T-helper 2 cell treated with Interferon-gamma antibody and Interleukin-4, amounts not matched to agents 5 μg/mL and 100 μg/mL, for 36 hours (primary cell): ENCODE measurements around the gene COLQ.
"Not testable (repeated sequence)": the region's sequence is repeated elsewhere in the genome, so short reads cannot be mapped to it uniquely, and the experiment has no call there.

Experiments used
- DNase-seq: peaks from one replicate; pipeline ENCODE4 v3.0.0; 2021; ENCODE audit warnings: low spot score
- H3K27ac Mint-ChIP-seq: one replicate; pipeline ENCODE4 v1.8.0; 2021; ENCODE audit warnings: mild to moderate bottlenecking, mixed read lengths
- H3K27me3 Mint-ChIP-seq: one replicate; pipeline ENCODE4 v1.8.0; 2021; ENCODE audit warnings: low read depth, mixed read lengths
- H3K36me3 Mint-ChIP-seq: one replicate; pipeline ENCODE4 v1.8.0; 2021; ENCODE audit warnings: low read depth, mixed read lengths
- H3K4me1 Mint-ChIP-seq: one replicate; pipeline ENCODE4 v1.8.0; 2021; ENCODE audit warnings: low read depth, mixed read lengths
- H3K4me3 Mint-ChIP-seq: one replicate; pipeline ENCODE4 v1.8.0; 2022; ENCODE audit warnings: mild to moderate bottlenecking, moderate library complexity, mixed read lengths
- H3K9me3 Mint-ChIP-seq: one replicate; pipeline ENCODE4 v1.8.0; 2021; ENCODE audit warnings: mixed read lengths

The COLQ gene

DNA sequence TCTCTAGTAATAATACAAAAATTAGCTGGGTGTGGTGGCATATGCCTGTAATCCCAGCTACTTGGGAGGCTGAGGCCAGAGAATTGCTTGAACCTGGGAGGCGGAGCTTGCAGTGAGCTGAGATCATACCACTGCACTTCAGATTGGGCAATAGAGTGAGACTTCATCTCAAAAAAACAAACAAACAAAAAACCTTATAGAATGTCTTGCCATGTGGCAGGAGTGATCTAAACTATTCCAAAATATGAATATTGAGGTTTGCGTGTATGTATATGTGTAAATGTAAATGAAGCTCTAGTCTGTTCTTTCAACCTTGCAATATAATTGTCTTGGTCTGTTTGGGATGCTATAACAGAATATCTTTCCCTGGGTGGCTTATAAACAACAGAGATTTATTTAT, 11.1 kb upstream of the COLQ start:
- not testable (repeated sequence) for H3K9me3 Mint-ChIP-seq, H3K36me3 Mint-ChIP-seq, H3K27me3 Mint-ChIP-seq, DNase-seq, H3K27ac Mint-ChIP-seq, H3K4me3 Mint-ChIP-seq
- H3K4me1 Mint-ChIP-seq, result peaks cover 53% of the 10 kb centered on the region

DNA sequence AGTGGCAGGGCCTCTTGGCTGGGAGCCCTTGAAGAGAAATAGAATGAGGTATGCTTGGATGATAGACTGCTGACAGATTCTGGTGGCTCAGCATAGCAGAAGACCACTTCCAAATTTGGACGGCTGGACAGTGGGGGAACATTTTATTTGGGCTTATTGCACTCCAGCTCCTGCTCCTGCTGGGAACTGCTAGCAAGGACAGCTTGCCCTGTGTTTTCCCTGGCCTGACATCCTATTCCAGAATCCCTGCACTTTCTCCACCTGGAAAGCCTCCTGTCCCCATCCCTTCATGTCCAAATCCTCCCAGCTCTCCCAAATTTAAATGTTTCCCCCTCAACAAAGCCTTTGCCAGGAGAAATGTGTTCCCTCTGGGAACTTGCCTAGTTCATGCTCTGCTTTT, 9.8 kb upstream of the COLQ start:
- Mint-ChIP-seq H3K27ac (no peak overlapping the region), H3K4me3 (no peak overlapping the region), H3K27me3 (no peaks in the 10 kb centered on the region), H3K9me3 (no peaks in the 10 kb centered on the region), H3K4me1 (peaks cover 41% of the 10 kb centered on the region), H3K36me3 (peaks cover 7% of the 10 kb centered on the region)
- DNase-seq, result no peak

DNA sequence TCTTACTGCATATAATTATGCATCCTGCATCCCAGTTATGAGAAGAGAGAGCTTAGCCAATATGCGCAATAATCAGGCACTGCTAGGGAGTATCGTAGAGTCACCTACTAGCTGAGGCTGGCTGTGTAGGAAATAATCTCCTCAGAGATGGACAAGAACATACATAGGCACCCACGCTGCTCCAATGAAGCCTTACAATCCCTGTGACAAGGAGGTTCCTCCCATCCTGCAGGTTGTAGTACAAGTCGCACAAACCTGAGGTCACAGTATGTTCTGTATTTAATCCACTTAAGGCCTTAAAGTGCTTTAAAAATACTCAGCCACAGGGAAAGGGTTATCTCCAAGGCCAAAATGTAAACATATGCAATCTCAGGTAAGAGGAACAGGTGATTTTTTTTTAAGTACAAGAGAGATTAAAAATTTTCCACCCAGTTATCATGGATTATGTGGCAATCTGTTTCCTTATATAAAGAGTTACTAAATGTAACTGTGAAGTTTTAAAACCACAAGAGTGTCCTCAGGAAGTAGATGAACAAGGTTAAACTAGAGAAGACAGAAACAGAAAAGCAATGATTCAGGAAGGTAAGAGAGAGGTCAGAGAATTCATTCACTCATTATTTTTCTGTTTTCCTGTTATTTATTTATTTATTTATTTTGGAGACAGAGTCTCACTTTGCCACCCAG, 7.5 kb upstream of the COLQ start:
- H3K27me3 Mint-ChIP-seq, result peaks cover 2% of the 10 kb centered on the region
- peak overlapping the region; percentile 42 for H3K4me3 Mint-ChIP-seq
- H3K36me3 Mint-ChIP-seq, result peaks cover 9% of the 10 kb centered on the region
- H3K9me3 Mint-ChIP-seq, result peaks cover 3% of the 10 kb centered on the region
- H3K27ac Mint-ChIP-seq, result peak overlapping the region; percentile 71
- peaks cover 23% of the 10 kb centered on the region for H3K4me1 Mint-ChIP-seq
- DNase-seq, result no peak

DNA sequence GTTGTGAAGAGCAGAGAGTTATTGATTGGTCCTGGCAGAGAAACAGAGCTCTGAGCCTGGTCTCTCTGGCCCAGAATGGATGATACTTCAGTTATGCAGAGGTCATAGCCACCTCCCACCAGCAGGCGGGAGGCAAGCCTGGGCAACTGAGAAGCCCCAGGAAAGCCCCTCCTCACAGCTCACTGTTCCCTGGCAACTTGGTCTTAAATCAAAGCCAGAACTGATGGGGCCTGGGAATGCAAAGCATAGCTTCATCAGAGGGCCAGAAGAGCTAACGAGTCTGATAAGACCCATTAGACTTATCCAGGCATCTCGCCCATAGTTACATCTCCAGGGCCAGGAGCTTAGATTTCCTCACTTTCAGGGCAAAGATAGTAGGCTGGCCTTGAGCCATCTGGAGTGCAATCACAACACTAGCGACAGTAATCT, 5.5 kb upstream of the COLQ start:
- DNase-seq, result no peak
- Mint-ChIP-seq H3K27ac (no peak overlapping the region), H3K27me3 (peaks cover 5% of the 10 kb centered on the region), H3K36me3 (peaks cover 8% of the 10 kb centered on the region), H3K9me3 (peaks cover 3% of the 10 kb centered on the region), H3K4me3 (no peak overlapping the region), H3K4me1 (peaks cover 20% of the 10 kb centered on the region)

DNA sequence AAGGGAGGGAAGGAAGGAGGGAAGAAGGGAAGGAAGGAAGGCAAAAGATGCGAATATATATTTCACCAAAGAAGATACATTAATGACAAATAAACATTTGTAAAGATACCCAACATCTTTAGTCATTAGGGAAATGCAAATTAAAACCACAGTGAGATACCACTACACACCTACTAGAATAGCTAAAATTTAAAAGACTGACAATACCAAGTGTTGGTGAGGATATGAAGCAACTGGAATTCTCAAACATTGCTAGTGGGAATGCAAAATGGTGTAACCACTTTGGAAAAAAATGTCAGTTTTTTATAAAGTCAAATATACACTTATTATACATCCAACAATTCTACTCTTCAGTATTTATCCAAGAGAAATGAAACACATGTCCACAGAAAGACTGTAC, 4.3 kb upstream of the COLQ start:
- Mint-ChIP-seq H3K27ac (no peak overlapping the region), H3K36me3 (peaks cover 8% of the 10 kb centered on the region), H3K4me3 (no peak overlapping the region), H3K27me3 (peaks cover 12% of the 10 kb centered on the region), H3K4me1 (peaks cover 28% of the 10 kb centered on the region), H3K9me3 (peaks cover 3% of the 10 kb centered on the region)
- DNase-seq, result no peak

DNA sequence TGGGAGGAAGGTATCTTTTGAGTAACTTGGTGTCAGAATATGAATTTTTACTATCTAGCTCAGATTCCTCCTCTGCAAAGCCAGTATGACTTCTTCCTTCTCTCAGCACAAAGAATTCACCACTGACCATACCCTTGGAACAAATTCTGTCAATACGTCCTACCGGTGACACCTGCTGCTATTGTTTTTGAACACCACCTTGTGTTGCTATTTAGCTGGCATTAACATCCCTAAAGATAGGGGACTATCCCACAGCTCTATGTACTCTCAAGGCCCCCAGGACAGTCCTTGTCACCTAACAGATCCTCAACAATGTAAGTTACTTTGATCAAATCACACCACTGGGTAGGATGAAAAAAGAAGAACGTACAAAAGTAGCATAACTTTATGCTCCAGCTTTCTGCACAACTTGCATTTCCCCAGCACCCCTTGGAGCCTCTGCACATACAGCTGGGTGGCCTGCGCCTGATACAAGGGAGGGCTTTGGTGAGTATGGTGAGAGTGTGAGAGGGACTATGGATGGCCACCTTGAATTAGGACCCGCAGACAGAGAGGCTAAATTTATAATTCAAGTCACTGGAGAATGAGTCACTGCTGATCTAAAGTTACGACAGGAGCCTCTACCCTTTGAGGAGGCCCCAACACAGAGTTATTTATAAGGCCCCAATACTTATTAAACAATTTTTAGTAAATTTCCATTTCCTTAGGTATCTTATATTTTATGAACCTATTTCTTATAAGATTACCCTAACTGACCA, 2.3 kb upstream of the COLQ start:
- Mint-ChIP-seq H3K27ac (no peak overlapping the region), H3K27me3 (peaks cover 14% of the 10 kb centered on the region), H3K9me3 (peaks cover 3% of the 10 kb centered on the region), H3K4me1 (peaks cover 15% of the 10 kb centered on the region), H3K36me3 (peaks cover 5% of the 10 kb centered on the region), H3K4me3 (no peak overlapping the region)
- DNase-seq, result no peak

DNA sequence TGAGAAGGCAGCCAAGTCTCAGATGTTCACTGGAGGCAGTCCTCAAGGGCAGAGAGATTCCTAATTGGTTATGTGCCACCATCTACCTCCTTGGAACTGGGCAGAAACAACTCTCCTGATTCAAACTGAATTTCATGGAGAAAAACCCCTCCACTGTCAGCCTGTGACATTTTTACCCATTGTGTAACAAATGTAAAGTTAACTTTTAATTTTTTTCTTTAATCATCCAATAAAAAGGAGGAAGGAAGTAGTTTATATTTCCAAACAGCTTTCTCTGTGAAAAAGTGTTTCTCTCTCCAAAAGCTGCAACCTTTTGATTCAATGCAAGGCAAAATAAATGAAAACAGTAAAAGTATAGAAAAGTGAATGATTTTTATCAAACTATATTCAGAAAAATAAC, 510 bp upstream of the COLQ start:
- Mint-ChIP-seq H3K9me3 (peaks cover 3% of the 10 kb centered on the region), H3K36me3 (peaks cover 5% of the 10 kb centered on the region), H3K27me3 (peaks cover 14% of the 10 kb centered on the region), H3K27ac (no peak overlapping the region), H3K4me3 (no peak overlapping the region), H3K4me1 (peaks cover 11% of the 10 kb centered on the region)
- no peak for DNase-seq

DNA sequence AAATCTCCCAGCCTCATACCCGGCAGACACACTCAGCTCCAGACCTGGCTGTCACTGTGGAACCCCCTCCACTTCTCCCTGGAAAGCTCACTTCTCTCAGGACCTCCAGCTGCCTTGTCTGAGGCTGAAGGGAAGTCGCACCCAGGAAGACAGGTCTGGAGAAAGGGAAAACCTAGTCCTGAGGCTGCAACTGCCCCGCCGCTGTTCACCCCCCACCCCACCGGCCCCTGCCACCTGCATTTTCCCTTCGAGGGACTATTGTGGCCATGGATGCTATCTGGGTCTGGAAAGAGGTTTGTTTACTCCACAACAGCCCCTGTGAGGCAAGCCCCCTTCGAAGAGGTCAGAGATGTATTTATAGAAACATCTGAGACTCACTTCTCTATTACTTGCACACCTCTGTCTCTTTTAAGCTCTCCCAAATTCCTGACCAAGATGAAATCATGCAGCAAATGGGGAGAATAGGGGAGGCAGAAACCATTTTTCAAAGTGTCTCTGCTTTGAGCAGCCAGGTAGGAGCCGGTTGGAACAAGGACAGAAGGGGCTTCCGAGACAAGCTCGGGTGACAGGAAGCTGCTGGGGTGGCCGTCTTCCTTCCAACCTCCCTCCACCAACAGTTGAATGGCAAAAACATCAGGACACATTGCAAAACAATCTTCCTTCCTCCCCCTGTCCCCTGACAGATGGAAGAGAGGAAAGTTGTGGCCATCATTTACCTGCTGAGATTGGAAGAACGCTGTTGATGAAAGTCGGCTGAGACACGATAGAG, 518 bp downstream of the COLQ start:
- no peak for DNase-seq
- H3K4me1 Mint-ChIP-seq, result peaks cover 11% of the 10 kb centered on the region
- peaks cover 14% of the 10 kb centered on the region for H3K27me3 Mint-ChIP-seq
- peaks cover 2% of the 10 kb centered on the region for H3K36me3 Mint-ChIP-seq
- H3K27ac Mint-ChIP-seq, result no peak overlapping the region
- peak overlapping the region; percentile 57 for H3K4me3 Mint-ChIP-seq
- peaks cover 3% of the 10 kb centered on the region for H3K9me3 Mint-ChIP-seq

DNA sequence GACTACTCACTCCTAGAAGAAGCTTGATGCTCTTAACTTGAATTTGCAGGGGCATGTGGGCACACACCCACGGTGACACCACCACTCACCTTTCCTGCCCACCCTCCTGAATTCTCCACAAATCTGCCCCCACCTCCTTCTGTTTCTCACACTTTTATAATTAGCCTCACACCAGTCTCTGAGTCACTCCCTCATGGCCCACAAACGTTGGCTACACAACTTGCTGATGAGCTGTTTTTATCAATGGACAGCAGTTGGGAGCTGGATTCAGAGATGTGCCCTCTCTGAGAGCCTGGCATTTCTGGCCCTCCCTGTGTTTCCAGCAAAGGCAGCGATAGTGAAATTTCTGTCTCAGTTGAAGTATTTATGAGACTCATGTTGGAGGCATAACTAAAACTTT, 1.3 kb downstream of the COLQ start:
- Mint-ChIP-seq H3K27ac (no peak overlapping the region), H3K36me3 (no peaks in the 10 kb centered on the region), H3K4me1 (peaks cover 11% of the 10 kb centered on the region), H3K27me3 (peaks cover 13% of the 10 kb centered on the region), H3K4me3 (no peak overlapping the region), H3K9me3 (no peaks in the 10 kb centered on the region)
- DNase-seq, result peak; percentile 20

DNA sequence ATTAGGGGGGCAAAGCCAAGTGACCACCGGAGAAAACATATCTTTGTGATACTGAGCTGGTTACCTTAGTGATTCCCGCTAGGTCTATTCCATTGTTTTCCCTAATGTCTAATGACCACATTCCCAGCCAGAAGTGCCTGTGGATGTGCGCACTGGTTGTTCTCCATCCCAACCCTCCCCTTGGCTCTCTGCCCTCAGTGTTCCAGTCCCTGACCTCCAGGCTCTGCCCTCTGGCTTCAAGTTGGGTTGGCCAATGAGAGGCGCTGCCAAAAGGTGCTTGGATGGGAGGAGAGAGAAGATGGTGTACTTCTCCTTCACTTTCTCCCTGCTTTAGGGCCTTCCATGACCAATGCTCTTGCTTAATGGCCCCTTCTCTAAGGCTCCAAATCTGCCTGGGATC, 2.4 kb downstream of the COLQ start:
- no peak for DNase-seq
- Mint-ChIP-seq H3K4me1 (peaks cover 11% of the 10 kb centered on the region), H3K27me3 (peaks cover 13% of the 10 kb centered on the region), H3K27ac (no peak overlapping the region), H3K9me3 (no peaks in the 10 kb centered on the region), H3K4me3 (no peak overlapping the region), H3K36me3 (no peaks in the 10 kb centered on the region)

DNA sequence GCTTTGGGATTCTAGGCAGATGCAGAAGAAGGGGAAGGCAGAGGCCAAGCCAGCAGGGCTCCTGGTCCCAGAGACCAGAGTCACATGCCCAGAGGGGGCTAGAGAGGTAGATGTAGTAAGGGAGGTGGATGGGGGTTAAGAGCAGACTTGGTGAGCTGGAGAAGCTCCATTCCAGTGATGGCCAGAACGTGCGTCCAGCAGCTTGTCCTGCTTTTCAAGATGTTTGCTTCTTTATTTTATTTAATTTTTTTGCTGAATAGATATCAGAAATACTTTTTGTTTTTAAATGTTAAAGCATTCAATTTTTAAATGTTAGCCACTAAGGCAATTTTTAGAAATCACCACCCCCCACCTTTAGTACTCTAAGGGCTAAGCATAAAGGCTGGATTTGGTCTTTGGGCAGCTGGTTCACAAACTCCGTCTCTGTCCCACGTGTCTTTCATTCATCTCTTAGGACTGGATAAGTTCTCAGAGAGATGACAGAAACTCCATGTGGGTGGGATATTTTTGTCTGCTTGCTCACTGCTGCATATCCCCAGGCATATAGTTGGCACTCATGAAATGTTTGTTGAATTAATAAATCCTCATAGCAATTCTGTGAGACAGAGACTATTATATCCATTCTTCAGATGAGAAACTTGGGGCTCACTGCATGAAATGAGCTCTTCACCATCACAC, 6.7 kb downstream of the COLQ start:
- Mint-ChIP-seq H3K4me1 (peaks cover 2% of the 10 kb centered on the region), H3K9me3 (no peaks in the 10 kb centered on the region), H3K27ac (no peak overlapping the region), H3K4me3 (no peak overlapping the region), H3K36me3 (no peaks in the 10 kb centered on the region), H3K27me3 (peaks cover 3% of the 10 kb centered on the region)
- no peak for DNase-seq

DNA sequence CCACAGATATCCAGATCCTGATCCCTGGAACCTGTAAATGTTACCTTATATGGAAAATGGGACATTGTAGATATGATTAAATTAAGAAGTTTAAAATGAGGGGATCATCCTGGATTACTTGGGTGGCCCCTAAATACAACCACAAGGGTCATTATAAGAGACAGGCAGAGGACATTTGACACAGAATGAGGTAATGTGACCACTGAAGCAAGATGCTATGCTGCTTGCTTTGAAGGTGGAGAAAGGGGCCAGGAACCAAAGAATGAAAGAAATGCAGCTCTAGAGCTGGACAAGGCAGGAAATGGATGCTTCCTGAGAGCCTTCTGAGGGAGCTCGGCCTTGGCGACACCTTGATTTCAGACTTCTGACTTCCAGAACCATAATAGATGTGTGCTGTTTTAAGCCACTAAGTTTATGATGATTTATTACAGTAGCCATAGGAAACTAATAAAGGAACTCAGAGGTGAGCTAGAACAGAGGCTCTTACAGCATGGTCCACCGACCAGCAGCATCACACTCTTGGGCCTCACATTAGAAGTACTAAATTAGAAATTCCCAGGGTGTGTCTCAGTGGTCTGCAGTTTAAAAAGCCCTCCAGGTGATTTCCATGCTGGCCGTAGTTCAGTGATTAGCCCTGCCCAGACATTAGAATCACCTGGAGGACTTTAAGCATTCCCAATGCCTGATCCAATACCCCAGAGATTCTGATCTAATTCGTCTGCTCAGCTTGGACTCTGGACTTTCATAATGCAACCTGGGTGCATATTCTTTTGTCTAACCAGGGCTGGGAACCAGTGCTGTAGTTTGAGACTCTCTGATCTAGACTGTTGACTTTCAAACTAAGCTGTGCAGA, 7.5 kb downstream of the COLQ start:
- Mint-ChIP-seq H3K27me3 (peaks cover 3% of the 10 kb centered on the region), H3K9me3 (no peaks in the 10 kb centered on the region), H3K36me3 (no peaks in the 10 kb centered on the region), H3K4me3 (no peak overlapping the region), H3K27ac (no peak overlapping the region), H3K4me1 (peaks cover 2% of the 10 kb centered on the region)
- no peak for DNase-seq

DNA sequence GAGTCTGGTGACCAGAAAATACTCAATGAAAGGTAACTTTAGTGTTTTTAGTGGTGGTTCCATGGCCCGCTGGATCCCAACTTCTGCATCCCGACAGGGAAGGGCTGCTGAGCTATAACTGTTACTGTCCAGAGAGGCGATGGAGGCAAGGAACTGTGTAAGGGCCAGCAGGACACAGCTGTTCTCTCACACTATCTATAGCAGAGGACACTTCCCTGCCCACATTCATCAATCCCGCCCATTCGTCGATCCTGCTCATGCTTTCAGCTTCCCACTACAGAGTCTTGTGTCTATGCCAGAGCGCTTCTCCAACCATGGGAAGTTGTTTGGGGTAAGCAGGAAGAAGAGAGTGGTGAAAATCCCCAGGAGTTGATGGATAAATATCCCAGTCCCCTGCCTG, 8.4 kb downstream of the COLQ start:
- H3K36me3 Mint-ChIP-seq, result no peaks in the 10 kb centered on the region
- no peak overlapping the region for H3K27ac Mint-ChIP-seq

More for the DNA sequence above, 8.4 kb downstream of the COLQ start:
- Mint-ChIP-seq H3K4me1 (peaks cover 2% of the 10 kb centered on the region), H3K9me3 (no peaks in the 10 kb centered on the region), H3K27me3 (peaks cover 3% of the 10 kb centered on the region), H3K4me3 (no peak overlapping the region)
- no peak for DNase-seq
